GM04503 (cell line): ENCODE data around the gene CLASP1.
"Not testable (repeated sequence)": the region's sequence is repeated elsewhere in the genome, so short reads cannot be mapped to it uniquely, and the experiment has no call there.

ENCODE experiments used
- DNase-seq: peaks from one replicate; pipeline ENCODE4 v3.0.0-alpha.2; 2012; ENCODE audit warnings: low read depth

CLASP1 gene

GRCh38 chr2:121582272-121582671, 67.0 kb downstream of the CLASP1 start:
- no peak for DNase-seq

GRCh38 chr2:121579309-121579708, 70.0 kb downstream of the CLASP1 start:
- DNase-seq, result no peak

- no peak for DNase-seq
These were observed 71.9 kb downstream of the CLASP1 start for GRCh38 chr2:121577381-121577780.

GRCh38 chr2:121576263-121576662, 73.0 kb downstream of the CLASP1 start:
- DNase-seq, result no peak

GRCh38 chr2:121575800-121576199, 73.5 kb downstream of the CLASP1 start:
- DNase-seq, result no peak

GRCh38 chr2:121570667-121571055, 78.6 kb downstream of the CLASP1 start:
- DNase-seq, result no peak

GRCh38 chr2:121570036-121570666, 79.1 kb downstream of the CLASP1 start:
- DNase-seq, result no peak

- no peak for DNase-seq
These were observed 81.3 kb downstream of the CLASP1 start for GRCh38 chr2:121567957-121568409.

- no peak for DNase-seq
These were observed 81.8 kb downstream of the CLASP1 start for GRCh38 chr2:121567452-121567851.

GRCh38 chr2:121565389-121566250, 83.6 kb downstream of the CLASP1 start:
- no peak for DNase-seq

- no peak for DNase-seq
These were observed 84.4 kb downstream of the CLASP1 start for GRCh38 chr2:121564905-121565304.

GRCh38 chr2:121563754-121564153, 85.5 kb downstream of the CLASP1 start:
- DNase-seq, result not testable (repeated sequence)

GRCh38 chr2:121562269-121563176, 86.7 kb downstream of the CLASP1 start:
- DNase-seq, result no peak

- no peak for DNase-seq
These were observed 87.5 kb downstream of the CLASP1 start for GRCh38 chr2:121561617-121562268.

- DNase-seq, result no peak
These were observed 90.9 kb downstream of the CLASP1 start for GRCh38 chr2:121558329-121558728.

GRCh38 chr2:121555008-121555407, 94.3 kb downstream of the CLASP1 start:
- DNase-seq, result no peak

- not testable (repeated sequence) for DNase-seq
These were observed 96.6 kb downstream of the CLASP1 start for GRCh38 chr2:121552477-121553180.

GRCh38 chr2:121550669-121551068, 98.6 kb downstream of the CLASP1 start:
- DNase-seq, result no peak

- DNase-seq, result no peak
These were observed 101.6 kb downstream of the CLASP1 start for GRCh38 chr2:121547646-121548045.

GRCh38 chr2:121545913-121546312, 103.3 kb downstream of the CLASP1 start:
- DNase-seq, result no peak

- no peak for DNase-seq
These were observed 104.0 kb downstream of the CLASP1 start for GRCh38 chr2:121545257-121545656.
